Hematopoietic multipotent progenitor cell treated with erythropoietin and hydrocortisone succinate and interleukin-3 and kit ligand, for 4 days (in vitro differentiated cells): ENCODE results near the gene PPP3CA.
"Not testable (repeated sequence)": the region's sequence is repeated elsewhere in the genome, so short reads cannot be mapped to it uniquely, and the experiment has no call there.

Experiments
- DNase-seq: peaks from one replicate; pipeline ENCODE4 v3.0.0-alpha.2; 2015

PPP3CA gene

GRCh38 chr4:101035487-101035886, 311.8 kb downstream of the PPP3CA start:
- DNase-seq: no peak

GRCh38 chr4:101033986-101034385, 313.3 kb downstream of the PPP3CA start:
- DNase-seq: no peak

- DNase-seq: no peak
These were observed 314.8 kb downstream of the PPP3CA start for GRCh38 chr4:101032541-101032940.

- no peak for DNase-seq
These were observed 315.4 kb downstream of the PPP3CA start for GRCh38 chr4:101031971-101032370.

- no peak for DNase-seq
These were observed 318.4 kb downstream of the PPP3CA start for GRCh38 chr4:101028886-101029285.

GRCh38 chr4:101027721-101028120, 319.6 kb downstream of the PPP3CA start:
- no peak for DNase-seq

- peak; percentile 8 for DNase-seq
These were observed 321.6 kb downstream of the PPP3CA start for GRCh38 chr4:101025755-101026154.

- DNase-seq: no peak
These were observed 324.9 kb downstream of the PPP3CA start for GRCh38 chr4:101022151-101023024.

- DNase-seq: peak; percentile 53
These were observed 326.4 kb downstream of the PPP3CA start for GRCh38 chr4:101020956-101021355.

- DNase-seq: peak; percentile 22
These were observed 327.4 kb downstream of the PPP3CA start for GRCh38 chr4:101019941-101020401.

- DNase-seq: no peak
These were observed 328.0 kb downstream of the PPP3CA start for GRCh38 chr4:101019313-101019712.

GRCh38 chr4:101018836-101019235, 328.5 kb downstream of the PPP3CA start:
- peak; percentile 29 for DNase-seq

GRCh38 chr4:101014417-101014816, 332.9 kb downstream of the PPP3CA start:
- no peak for DNase-seq

- DNase-seq: no peak
These were observed 336.3 kb downstream of the PPP3CA start for GRCh38 chr4:101010987-101011386.

- DNase-seq: no peak
These were observed 337.9 kb downstream of the PPP3CA start for GRCh38 chr4:101009471-101009870.

GRCh38 chr4:101008503-101008902, 338.8 kb downstream of the PPP3CA start:
- DNase-seq: no peak

GRCh38 chr4:101005659-101006058, 341.7 kb downstream of the PPP3CA start:
- DNase-seq: no peak

GRCh38 chr4:101000496-101000895, 346.8 kb downstream of the PPP3CA start:
- no peak for DNase-seq

- no peak for DNase-seq
These were observed 351.7 kb downstream of the PPP3CA start for GRCh38 chr4:100995671-100996070.

GRCh38 chr4:100995002-100995401, 352.3 kb downstream of the PPP3CA start:
- not testable (repeated sequence) for DNase-seq

GRCh38 chr4:100991332-100992069, 355.8 kb downstream of the PPP3CA start:
- DNase-seq: not testable (repeated sequence)

GRCh38 chr4:100989401-100989800, 357.9 kb downstream of the PPP3CA start:
- no peak for DNase-seq

GRCh38 chr4:100988876-100989275, 358.4 kb downstream of the PPP3CA start:
- no peak for DNase-seq

- no peak for DNase-seq
These were observed 360.9 kb downstream of the PPP3CA start for GRCh38 chr4:100986360-100986868.
